HG02870 (cell line): ENCODE measurements around the gene CDH13.

Experiments used
- ATAC-seq: cut with Tn5 transposase; IDR thresholded peaks from one replicate; pipeline ENCODE4 v1.9.1; 2021; ENCODE audit warnings: mild to moderate bottlenecking, moderate library complexity; ENCODE audit not compliant: unreplicated experiment

The CDH13 gene

DNA sequence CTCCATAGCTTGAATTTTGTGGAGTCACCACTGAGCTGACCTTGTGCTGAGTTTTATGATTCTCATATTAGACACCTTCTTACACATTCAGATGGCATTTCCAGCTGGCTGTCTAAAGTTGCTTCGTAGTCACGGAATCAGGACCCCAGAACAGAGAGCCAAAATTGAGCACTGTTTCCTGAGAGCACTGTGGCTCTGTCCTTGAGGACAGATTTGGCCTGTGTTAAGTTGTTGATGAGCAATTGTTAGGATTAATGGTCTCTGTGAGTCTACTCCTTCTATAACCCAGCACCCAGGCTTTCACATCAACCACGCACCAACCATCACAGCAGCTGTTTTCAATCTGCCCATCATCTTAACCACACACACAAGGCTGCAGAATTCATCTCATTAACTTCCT, 903.5 kb downstream of the CDH13 start:
- no peak for ATAC-seq

DNA sequence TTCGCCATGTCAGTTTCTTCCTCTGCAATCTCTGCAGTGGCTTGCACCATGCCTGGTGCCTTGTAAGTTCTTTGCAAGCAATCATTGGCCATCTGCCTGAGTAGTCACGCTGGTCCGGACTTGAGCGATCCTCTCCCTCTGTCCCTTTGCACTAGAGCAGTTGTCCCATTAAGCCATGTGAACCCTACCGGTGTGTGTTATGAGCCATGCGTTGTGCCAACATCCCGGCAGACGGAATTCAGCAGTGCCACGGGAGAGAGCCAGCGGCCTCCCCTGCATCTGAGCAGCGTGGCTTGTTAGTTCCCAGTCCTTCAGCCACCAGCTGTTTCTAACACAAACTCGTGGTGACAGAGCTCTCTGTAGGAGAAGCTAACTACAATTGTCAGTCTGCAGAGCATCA, 905.9 kb downstream of the CDH13 start:
- no peak for ATAC-seq

- ATAC-seq = no peak
Measured at GRCh38 chr16:83533193-83533592, 906.4 kb downstream of the CDH13 start.

GRCh38 chr16:83538707-83539106, 911.9 kb downstream of the CDH13 start:
- no peak for ATAC-seq

DNA sequence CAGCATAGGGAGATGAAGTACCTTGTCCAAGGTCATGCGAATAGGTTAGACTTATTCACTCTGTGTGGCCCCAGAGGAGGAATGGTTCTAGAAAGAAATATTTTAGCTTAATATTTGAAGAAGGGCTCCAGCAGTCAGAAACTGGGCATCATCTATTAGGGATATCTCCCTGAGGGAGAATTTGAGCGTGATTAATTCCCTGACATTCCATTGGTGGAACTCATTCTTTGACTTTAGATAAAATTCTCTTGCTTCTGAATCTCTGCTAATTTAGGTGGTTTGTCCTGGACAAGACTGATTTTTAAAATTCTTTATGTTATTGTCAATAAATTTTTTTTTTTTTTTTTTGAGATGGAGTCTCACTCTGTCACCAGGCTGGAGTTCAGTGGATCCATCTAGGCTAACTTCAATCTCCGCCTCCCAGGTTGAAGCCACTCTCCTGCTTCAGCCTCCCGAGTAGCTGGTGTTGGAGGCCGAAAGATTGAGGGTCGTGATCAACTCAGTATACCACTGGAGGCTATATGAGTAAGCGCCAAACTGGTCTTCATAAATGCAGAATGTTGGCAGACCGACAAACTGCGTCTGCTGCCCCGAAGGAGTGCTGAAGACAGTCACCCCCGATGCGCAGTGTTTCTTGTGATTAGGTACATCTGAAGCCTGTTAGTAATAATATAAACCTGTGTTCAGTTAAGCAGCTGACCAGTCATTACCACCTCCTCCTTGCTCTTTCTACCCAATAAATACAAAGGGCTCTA, 913.1 kb downstream of the CDH13 start:
- ATAC-seq = no peak

GRCh38 chr16:83541231-83541630, 914.5 kb downstream of the CDH13 start:
- no peak for ATAC-seq

DNA sequence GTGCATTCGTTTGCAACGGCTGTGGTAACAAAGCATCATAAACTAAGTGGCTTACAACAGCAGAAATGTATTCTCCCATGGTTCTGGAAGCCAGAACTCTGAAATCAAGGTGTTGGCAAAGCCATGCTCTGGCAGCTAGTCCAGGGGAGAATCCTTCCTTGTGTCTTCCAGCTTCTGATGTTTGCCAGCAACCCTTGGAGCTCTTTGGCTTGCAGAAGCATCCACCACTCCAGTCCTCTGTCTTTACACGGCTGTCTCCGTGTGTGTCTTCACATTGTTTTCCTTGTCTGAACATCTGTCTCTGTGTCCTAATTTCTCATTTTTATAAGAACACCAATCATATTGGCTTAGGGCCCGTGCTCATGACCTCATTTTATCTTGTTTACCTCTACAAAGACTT, 915.7 kb downstream of the CDH13 start:
- no peak for ATAC-seq

- no peak for ATAC-seq
Measured at GRCh38 chr16:83549316-83550182, 922.8 kb downstream of the CDH13 start.

DNA sequence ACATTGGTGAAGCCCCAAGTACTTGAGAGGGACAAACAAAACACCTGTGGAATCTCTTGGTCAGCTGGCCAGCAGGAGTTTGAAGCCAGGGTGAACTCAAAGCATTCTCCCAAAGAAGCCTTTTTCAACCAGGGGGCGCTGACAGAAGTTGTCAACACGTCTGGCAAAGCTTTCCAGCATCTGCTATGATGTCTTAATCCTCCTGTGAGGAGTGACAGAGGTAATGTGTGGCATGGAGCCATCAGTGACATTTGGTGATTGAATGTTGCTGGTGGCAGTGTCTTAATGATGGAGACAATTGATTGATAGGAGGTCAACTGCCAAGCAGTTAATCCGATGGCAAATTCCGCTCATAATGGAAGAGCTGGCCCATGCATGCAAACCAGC, 923.4 kb downstream of the CDH13 start:
- no peak for ATAC-seq

GRCh38 chr16:83552228-83552627, 925.5 kb downstream of the CDH13 start:
- ATAC-seq = no peak

DNA sequence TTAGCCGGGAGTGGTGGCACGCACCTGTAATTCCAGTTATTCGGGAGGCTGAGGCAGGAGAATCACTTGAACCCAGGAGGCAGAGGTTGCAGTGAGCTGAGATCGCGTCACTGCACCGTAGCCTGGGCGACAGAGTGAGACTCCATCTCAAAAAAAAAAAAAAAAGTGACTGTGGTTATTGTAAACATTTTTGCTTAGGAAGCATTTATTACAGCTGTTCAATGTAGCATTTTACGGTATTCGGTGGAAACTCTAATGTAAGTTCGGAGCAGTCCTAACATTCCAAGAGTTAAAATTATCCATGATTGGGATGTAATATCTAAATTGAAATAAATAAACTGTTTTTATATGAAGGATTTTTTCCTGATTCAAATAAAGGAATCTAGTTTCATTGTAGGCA, 926.2 kb downstream of the CDH13 start:
- ATAC-seq = no peak

- no peak for ATAC-seq
Measured at GRCh38 chr16:83554096-83554495, 927.3 kb downstream of the CDH13 start.

GRCh38 chr16:83554540-83554939, 927.8 kb downstream of the CDH13 start:
- no peak for ATAC-seq

DNA sequence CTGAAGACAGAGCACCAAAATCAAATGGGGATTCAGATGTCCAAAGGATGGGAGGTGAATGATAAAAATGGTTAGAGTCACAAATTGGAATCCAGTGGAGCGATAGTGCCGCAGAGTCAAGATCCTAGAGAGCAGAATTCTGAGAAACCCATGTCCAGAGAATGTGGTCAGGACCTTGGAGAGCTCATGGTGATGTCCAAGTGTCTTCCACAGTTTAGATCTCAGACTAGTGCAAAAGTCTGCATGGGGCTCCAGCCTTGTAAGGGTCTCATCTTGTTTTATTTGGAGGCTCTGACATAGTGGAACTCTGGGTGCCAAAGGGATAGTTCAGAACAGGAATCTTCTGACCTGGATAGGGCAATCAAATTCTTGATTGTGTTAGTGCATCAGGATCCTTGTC, 935.1 kb downstream of the CDH13 start:
- ATAC-seq = no peak

GRCh38 chr16:83568345-83568744, 941.6 kb downstream of the CDH13 start:
- no peak for ATAC-seq

- no peak for ATAC-seq
Measured at GRCh38 chr16:83574388-83574787, 947.6 kb downstream of the CDH13 start.

DNA sequence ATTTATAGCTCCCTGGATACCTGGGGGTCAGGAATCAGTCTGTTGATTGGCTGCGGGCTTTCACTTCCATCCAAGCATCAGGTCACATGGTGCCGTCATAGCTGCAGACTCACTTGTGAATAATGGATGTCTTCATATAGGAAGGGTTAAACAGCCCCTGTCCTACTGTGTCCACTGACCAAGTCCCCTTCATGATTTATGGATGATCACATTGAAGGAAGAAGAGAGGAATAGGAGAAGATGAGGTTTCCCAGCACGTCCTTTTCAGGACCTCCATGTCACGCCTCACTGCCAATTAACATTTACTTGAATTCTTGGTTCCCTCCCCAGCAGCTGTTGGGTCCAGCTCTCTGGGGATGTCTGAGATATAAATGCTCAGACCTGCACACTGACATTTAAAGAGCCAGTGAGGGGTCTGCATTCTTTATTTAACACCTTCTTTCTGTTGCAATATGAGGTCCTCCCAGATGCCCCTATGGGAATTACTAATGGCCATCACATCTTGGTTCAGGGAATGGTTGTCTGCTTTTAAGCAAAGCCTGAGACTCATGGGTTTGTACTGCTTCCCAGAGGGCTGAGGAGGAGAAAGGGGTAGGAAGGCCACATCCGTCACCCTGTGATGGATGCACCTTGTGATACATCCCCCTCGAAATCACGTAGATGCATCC, 950.4 kb downstream of the CDH13 start:
- ATAC-seq = no peak

GRCh38 chr16:83578171-83578570, 951.4 kb downstream of the CDH13 start:
- no peak for ATAC-seq

DNA sequence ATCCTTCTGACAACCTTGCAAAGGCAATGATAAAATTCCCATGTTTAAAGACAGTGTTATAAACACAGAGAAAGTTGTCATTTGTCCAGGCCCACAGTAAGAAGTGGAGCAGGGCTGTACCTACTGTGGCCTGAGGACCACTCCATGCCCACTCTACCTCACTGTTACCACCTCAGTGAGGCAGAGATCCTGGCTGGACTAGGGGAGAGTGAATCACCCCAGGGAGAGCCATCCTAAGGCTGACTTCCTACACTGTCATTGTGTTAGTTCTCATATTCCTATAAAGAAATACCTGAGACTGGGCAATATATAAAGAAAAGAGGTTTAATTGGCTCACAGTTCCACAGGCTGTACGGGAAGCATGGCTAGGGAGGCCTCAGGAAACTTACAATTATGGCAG, 952.3 kb downstream of the CDH13 start:
- no peak for ATAC-seq

- no peak for ATAC-seq
Measured at GRCh38 chr16:83579436-83579835, 952.7 kb downstream of the CDH13 start.

DNA sequence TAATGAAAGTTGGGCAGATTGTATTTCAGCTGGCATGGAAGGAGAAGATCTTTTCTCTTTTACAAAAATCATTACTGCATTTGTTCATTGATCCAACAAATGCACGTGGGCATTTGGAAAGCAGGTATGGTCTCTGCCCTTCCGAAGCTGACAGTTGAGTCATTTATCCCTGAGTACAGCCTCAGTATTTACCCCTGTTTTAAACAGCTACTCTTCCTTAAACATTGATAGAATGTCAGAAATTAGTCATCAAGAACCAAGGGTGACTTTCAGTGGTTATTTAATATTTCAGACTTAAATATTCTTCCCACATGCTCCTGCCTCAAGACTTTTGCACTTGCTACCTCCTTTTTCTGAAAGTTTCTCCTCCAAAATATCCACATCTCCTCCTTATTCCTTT, 954.3 kb downstream of the CDH13 start:
- peak; percentile 70 for ATAC-seq
